Body of pancreas (tissue), 4 donors: Measurements from ENCODE around the gene ST3GAL3. TPM values are rescaled to one million over a fixed set of nuclear protein-coding genes. Genes with fewer than 3 reads are reported as not detected.

ENCODE experiments used
- ATAC-seq: fragments of 150-250 bp; one replicate; pipeline ENCODE4 v1.9.1; 2016
- DNase-seq, 4 donors: peaks; one replicate each; pipeline ENCODE4 v3.0.0-alpha.2; 2019
- H3K27ac ChIP-seq, 4 donors: fragments of 200-600 bp; sonication (generic); 1 replicate in 3 of 4; 2 replicates in 1 of 4; pipeline versions ENCODE4 v1.5.1 to v1.6.1; 2016 to 2019; ENCODE audit warnings: mild to moderate bottlenecking in 1 of 4, mixed read lengths in 1 of 4, moderate library complexity in 1 of 4
- H3K27me3 ChIP-seq, 2 donors: fragments of 200-600 bp; sonication (generic); one replicate each; pipeline ENCODE4 v1.6.0; 2016; ENCODE audit warnings: mild to moderate bottlenecking in 1 of 2
- H3K36me3 ChIP-seq, 2 donors: fragments of 200-600 bp; sonication (generic); replicated peaks in 1 of 2; 2 replicates each; pipeline ENCODE4 v1.5.1; 2016; ENCODE audit warnings: low read depth in 2 of 2; ENCODE audit not compliant: insufficient read depth in 1 of 2
- H3K4me1 ChIP-seq: fragments of 200-600 bp; sonication (generic); one replicate; pipeline ENCODE4 v1.6.0; 2016
- H3K4me3 ChIP-seq, 2 donors: fragments of 200-600 bp; sonication (generic); 1 replicate in 1 of 2; 2 replicates in 1 of 2; pipeline ENCODE4 v1.5.1; 2016 to 2019
- H3K9me3 ChIP-seq, 3 donors: fragments of 200-600 bp; sonication (generic); 1 replicate in 2 of 3; 2 replicates in 1 of 3; pipeline ENCODE4 v1.5.1; 2016
- CTCF ChIP-seq, 7 experiments: fragments of 450-650 bp in 4 of 7; fragments of 200-600 bp in 3 of 7; sonication (generic) in 3 of 7; IDR thresholded peaks; one replicate each; pipeline ENCODE4 v1.5.1; 2016 to 2019; ENCODE audit warnings: antibody characterized with exemption in 7 of 7
- POLR2A ChIP-seq, 3 donors: fragments of 450-650 bp; IDR thresholded peaks; one replicate each; pipeline ENCODE4 v1.6.1; 2016; ENCODE audit warnings: antibody characterized with exemption in 3 of 3, mild to moderate bottlenecking in 2 of 3
- WGBS, 2 donors: methylation state at CpG; one replicate each; pipeline ENCODE4 v1.1.5; 2017; 5-methylcytosine and 5-hydroxymethylcytosine counted together
- intact Hi-C: fragments of 100-400 bp; cut with DNase I; formaldehyde crosslinking; loops from one replicate; pipeline ENCODE4 v1.15.1; 2023
- total RNA-seq, 2 donors: library from RNA; depleted of rRNA; stranded (reverse); fragments of >200 nt; gene quantifications; one replicate each; pipeline ENCODE4 v1.1.0, GENCODE V29; 2016

The ST3GAL3 gene
- total RNA-seq, 2 donors from 2014 or later, result 14.5 to 15.2 TPM

- no peaks in the 10 kb centered on the region for H3K27me3 ChIP-seq
- peaks cover 43% of the 10 kb centered on the region for H3K4me1 ChIP-seq
- no peaks in the 10 kb centered on the region for H3K36me3 ChIP-seq
- ATAC-seq (no peak), DNase-seq (no peak)
- no peaks in the 10 kb centered on the region for H3K9me3 ChIP-seq
- 92 to 100% methylated on average over 1 of the region's 1 CpG for WGBS, 2 donors
- peak overlapping the region in 1 of 4 donors; percentile 98 for H3K27ac ChIP-seq
- intact Hi-C loops, result no loop called here
- no peak overlapping the region for H3K4me3 ChIP-seq
- TF ChIP-seq POLR2A (IDR thresholded peaks at IDR 0.05) (no peak), CTCF (IDR thresholded peaks at IDR 0.05) (no peak)
Measured at GRCh38 chr1:43944860-43945259, 237.5 kb downstream of the ST3GAL3 start.

GRCh38 chr1:43945674-43946235 is 238.4 kb downstream of the ST3GAL3 start:
- Histone ChIP-seq H3K27ac (peak overlapping the region; percentile 86 to 100 (median 98)), H3K9me3 (no peaks in the 10 kb centered on the region), H3K27me3 (no peaks in the 10 kb centered on the region), H3K4me3 (peak overlapping the region in 1 of 2 donors; percentile 68), H3K36me3 (no peaks in the 10 kb centered on the region), H3K4me1 (peaks cover 43% of the 10 kb centered on the region)
- peak in 2 of 4 donors; percentile 43 to 45 for DNase-seq
- no peak for ATAC-seq
- WGBS, 2 donors, result 1 to 2% methylated on average over 3 of the region's 3 CpGs
- intact Hi-C loops, result no loop called here
- TF ChIP-seq CTCF (IDR thresholded peaks at IDR 0.05) (no peak), POLR2A (IDR thresholded peaks at IDR 0.05) (no peak)

- peaks cover 43% of the 10 kb centered on the region for H3K4me1 ChIP-seq
Measured at GRCh38 chr1:43946236-43947060, 239.1 kb downstream of the ST3GAL3 start, which contains the start of gene IPO13. IPO13 (plus strand) TSS chr1:43946950; CDS start chr1:43947601, 651 bp downstream.

GRCh38 chr1:43947061-43947873 is 239.9 kb downstream of the ST3GAL3 start:
- Histone ChIP-seq H3K36me3 (no peaks in the 10 kb centered on the region), H3K4me1 (peaks cover 43% of the 10 kb centered on the region), H3K27ac (peak overlapping the region; percentile 86 to 100 (median 98)), H3K9me3 (no peaks in the 10 kb centered on the region), H3K27me3 (no peaks in the 10 kb centered on the region), H3K4me3 (peak overlapping the region; percentile 45 to 68)
- DNase-seq (peak in 2 of 4 donors; percentile 32 to 38), ATAC-seq (no peak)
- intact Hi-C loops, result no loop called here
- TF ChIP-seq CTCF (IDR thresholded peaks at IDR 0.05), result no peak
- TF ChIP-seq POLR2A (IDR thresholded peaks at IDR 0.05), result peak in 1 of 3 donors; percentile 3
- WGBS, 2 donors, result 2 to 4% methylated on average over 10 to 26 of the region's 27 CpGs

More at GRCh38 chr1:43946236-43947060, 239.1 kb downstream of the ST3GAL3 start, which contains the start of gene IPO13:
- Histone ChIP-seq H3K4me3 (peak within 1 kb of the TSS; percentile 45 to 68), H3K27me3 (no peaks in the 10 kb centered on the region), H3K9me3 (no peaks in the 10 kb centered on the region), H3K36me3 (no peaks in the 10 kb centered on the region), H3K27ac (peak within 1 kb of the TSS; percentile 86 to 100 (median 98))
- ATAC-seq (peak; percentile 98), DNase-seq (peak; percentile 93 to 95 (median 94))
- TF ChIP-seq POLR2A (IDR thresholded peaks at IDR 0.05) (peak; percentile 56 to 84 (median 82)), CTCF (IDR thresholded peaks at IDR 0.05) (peak; percentile 56 to 91 (median 79))
- 0% methylated on average over 10 to 74 of the region's 74 CpGs for WGBS, 2 donors
- intact Hi-C loops, result no loop called here
